Measurements from ENCODE around the gene SEPTIN8.

The SEPTIN8 gene

DNA sequence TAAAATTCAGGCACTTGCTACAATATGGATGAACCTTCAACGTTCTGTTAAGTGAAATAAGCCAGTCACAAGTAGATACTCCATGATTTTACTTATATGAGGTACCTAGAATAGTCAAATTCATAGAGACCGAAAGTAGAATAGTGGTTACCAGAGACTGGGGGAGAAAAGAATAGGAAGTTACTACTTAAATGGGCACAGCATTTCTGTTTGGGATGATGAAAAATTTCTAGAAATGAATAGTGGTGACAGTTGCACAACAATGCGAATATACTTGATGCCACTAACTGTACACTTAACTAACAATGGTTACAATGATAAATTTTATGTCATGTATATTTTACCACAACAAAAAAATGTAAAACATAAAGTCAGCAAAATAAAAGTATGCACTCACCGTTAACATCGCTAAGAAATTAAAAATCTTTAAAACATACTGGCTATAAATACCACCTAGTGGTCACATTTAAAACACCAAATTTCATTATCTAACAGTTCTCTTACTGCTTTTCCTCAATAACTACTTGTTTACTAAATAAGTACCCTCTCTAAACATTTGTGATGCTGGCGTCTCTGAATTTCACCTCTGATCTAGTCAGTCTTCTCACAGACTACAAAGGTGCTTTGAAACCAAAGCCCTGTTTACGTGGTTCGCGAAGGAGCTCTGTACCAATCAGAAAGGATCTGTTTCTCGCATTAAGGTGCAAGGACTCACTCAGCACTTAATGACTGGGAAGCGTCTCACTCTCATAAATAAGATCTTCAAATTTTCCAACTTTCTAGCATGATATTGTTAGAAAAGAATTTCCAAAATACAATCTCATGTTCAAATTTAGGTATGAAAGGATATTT lies 62.4 kb downstream of the SEPTIN8 start:
- DNase-seq (ENCODE audit: low spot score) (no peak), ATAC-seq (ENCODE audit: low read depth) (no peak)
- Histone ChIP-seq H3K36me3 (ENCODE audit: low read depth) (peaks cover 36% of the 10 kb centered on the region), H3K9me3 (ENCODE audit: severe bottlenecking) (no peaks in the 10 kb centered on the region), H3K27ac (ENCODE audit: poor library complexity, severe bottlenecking) (no peak overlapping the region), H3K27me3 (ENCODE audit: insufficient read depth, poor library complexity, severe bottlenecking) (no peaks in the 10 kb centered on the region), H3K4me3 (ENCODE audit: severe bottlenecking) (no peak overlapping the region), H3K4me1 (ENCODE audit: insufficient read depth, poor library complexity, severe bottlenecking) (no peaks in the 10 kb centered on the region)
- TF ChIP-seq, protein P1, sequence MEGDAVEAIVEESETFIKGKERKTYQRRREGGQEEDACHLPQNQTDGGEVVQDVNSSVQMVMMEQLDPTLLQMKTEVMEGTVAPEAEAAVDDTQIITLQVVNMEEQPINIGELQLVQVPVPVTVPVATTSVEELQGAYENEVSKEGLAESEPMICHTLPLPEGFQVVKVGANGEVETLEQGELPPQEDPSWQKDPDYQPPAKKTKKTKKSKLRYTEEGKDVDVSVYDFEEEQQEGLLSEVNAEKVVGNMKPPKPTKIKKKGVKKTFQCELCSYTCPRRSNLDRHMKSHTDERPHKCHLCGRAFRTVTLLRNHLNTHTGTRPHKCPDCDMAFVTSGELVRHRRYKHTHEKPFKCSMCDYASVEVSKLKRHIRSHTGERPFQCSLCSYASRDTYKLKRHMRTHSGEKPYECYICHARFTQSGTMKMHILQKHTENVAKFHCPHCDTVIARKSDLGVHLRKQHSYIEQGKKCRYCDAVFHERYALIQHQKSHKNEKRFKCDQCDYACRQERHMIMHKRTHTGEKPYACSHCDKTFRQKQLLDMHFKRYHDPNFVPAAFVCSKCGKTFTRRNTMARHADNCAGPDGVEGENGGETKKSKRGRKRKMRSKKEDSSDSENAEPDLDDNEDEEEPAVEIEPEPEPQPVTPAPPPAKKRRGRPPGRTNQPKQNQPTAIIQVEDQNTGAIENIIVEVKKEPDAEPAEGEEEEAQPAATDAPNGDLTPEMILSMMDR (IDR thresholded peaks at IDR 0.05; ENCODE audit: poor library complexity, severe bottlenecking) = peak; percentile 82

DNA sequence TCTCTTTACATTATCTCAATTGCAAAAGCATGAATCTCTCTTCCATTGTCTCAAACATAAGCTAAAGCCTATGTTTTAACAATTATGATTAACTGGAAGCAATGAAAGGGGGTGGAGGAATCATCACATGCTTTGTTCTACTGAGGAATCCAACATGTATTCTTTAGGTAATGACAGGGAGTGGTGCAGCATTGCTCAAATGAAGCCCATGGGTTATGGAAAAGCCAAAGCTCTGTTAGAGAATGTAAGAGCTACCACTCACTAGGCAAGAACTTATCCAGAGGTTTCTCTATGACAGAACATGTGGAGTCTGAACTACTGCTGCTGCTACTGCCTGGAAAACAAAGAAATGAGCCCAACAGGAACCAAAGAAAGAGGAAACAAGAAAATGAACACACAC lies 68.4 kb downstream of the SEPTIN8 start:
- Histone ChIP-seq H3K9me3 (ENCODE audit: severe bottlenecking) (no peaks in the 10 kb centered on the region), H3K36me3 (ENCODE audit: low read depth) (peaks cover 38% of the 10 kb centered on the region), H3K4me1 (ENCODE audit: insufficient read depth, poor library complexity, severe bottlenecking) (peaks cover 7% of the 10 kb centered on the region), H3K27me3 (ENCODE audit: insufficient read depth, poor library complexity, severe bottlenecking) (no peaks in the 10 kb centered on the region), H3K4me3 (ENCODE audit: severe bottlenecking) (no peak overlapping the region), H3K27ac (ENCODE audit: poor library complexity, severe bottlenecking) (no peak overlapping the region)
- ATAC-seq (ENCODE audit: low read depth) (no peak), DNase-seq (ENCODE audit: low spot score) (no peak)
- TF ChIP-seq, protein P1 (IDR thresholded peaks at IDR 0.05; ENCODE audit: poor library complexity, severe bottlenecking) = no peak

DNA sequence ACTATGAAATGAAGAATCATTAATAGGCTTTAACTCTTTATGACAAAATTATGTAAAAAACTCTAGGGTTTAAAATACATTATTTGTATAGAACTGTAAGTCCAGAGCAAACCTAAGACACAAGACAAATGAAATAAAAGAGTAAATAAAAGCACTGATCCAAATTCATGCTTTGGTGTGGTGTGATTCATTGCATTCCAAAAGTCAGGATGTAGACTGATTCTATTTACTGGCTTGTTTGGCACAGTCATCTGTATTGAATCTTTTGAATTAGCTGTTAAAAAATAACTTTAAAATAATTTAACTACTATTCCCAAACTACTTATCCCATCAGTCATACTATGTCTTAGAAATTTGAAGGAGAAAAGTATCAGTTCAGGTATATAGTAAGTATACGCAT lies 72.2 kb downstream of the SEPTIN8 start:
- peak; percentile 85 for ATAC-seq (ENCODE audit: low read depth)
- peak overlapping the region; percentile 29 for H3K27ac ChIP-seq (ENCODE audit: poor library complexity, severe bottlenecking)
- H3K4me3 ChIP-seq (ENCODE audit: severe bottlenecking) = no peak overlapping the region
- no peak for DNase-seq (ENCODE audit: low spot score)
- TF ChIP-seq, protein P1 (IDR thresholded peaks at IDR 0.05; ENCODE audit: poor library complexity, severe bottlenecking) = no peak
- peaks cover 7% of the 10 kb centered on the region for H3K4me1 ChIP-seq (ENCODE audit: insufficient read depth, poor library complexity, severe bottlenecking)
- no peaks in the 10 kb centered on the region for H3K27me3 ChIP-seq (ENCODE audit: insufficient read depth, poor library complexity, severe bottlenecking)
- H3K9me3 ChIP-seq (ENCODE audit: severe bottlenecking) = no peaks in the 10 kb centered on the region
- H3K36me3 ChIP-seq (ENCODE audit: low read depth) = peaks cover 68% of the 10 kb centered on the region
